OCI-LY3 (cell line): ENCODE measurements around the gene PROM1.

Experiments used
- H2AFZ ChIP-seq: fragments of 200-600, 300-600 bp; shearing (Covaris generic); 2 replicates; pipeline ENCODE4 v1.6.0; 2014; ENCODE audit warnings: antibody characterized with exemption, low read depth, low read length
- H3K27ac ChIP-seq: fragments of 200-600, 300-600 bp; sonication (generic); 2 replicates; pipeline ENCODE4 v1.5.1; 2014; ENCODE audit warnings: mild to moderate bottlenecking, low read length, moderate library complexity, mixed read lengths
- H3K27me3 ChIP-seq: fragments of 200-600, 300-600 bp; sonication (generic); 2 replicates; pipeline ENCODE4 v1.6.1; 2014; ENCODE audit warnings: low read depth, low read length, mixed read lengths
- H3K36me3 ChIP-seq: fragments of 200-600, 300-600 bp; sonication (generic); replicated peaks from 2 replicates; pipeline ENCODE3; 2014; ENCODE audit warnings: low read depth, low read length, mixed read lengths
- H3K4me1 ChIP-seq: fragments of 300-600, 200-600 bp; sonication (generic); 2 replicates; pipeline ENCODE4 v1.6.1; 2014; ENCODE audit warnings: low read length, mixed read lengths
- H3K4me2 ChIP-seq: fragments of 200-600, 300-600 bp; sonication (generic); 2 replicates; pipeline ENCODE4 v1.6.1; 2014; ENCODE audit warnings: low read length, mixed read lengths
- H3K4me3 ChIP-seq: fragments of 300-600, 200-600 bp; sonication (generic); 2 replicates; pipeline ENCODE4 v1.5.1; 2014; ENCODE audit warnings: antibody characterized with exemption, mild to moderate bottlenecking, low read length, moderate library complexity
- H3K79me2 ChIP-seq: fragments of 300-600, 200-600 bp; shearing (Covaris generic); 2 replicates; pipeline ENCODE4 v1.6.1; 2014; ENCODE audit warnings: mild to moderate bottlenecking, low read length, mixed read lengths
- H3K9ac ChIP-seq: fragments of 300-600, 200-600 bp; shearing (Covaris generic); 2 replicates; pipeline ENCODE4 v1.6.0; 2014; ENCODE audit warnings: mild to moderate bottlenecking, low read length, moderate library complexity
- H3K9me3 ChIP-seq: fragments of 200-600, 300-600 bp; shearing (Covaris generic); 2 replicates; pipeline ENCODE4 v1.6.1; 2014; ENCODE audit warnings: low read length, mixed read lengths; ENCODE audit not compliant: insufficient read depth
- H4K20me1 ChIP-seq: fragments of 200-600, 300-600 bp; sonication (generic); 2 replicates; pipeline ENCODE4 v1.6.1; 2016; ENCODE audit warnings: low read length, mixed read lengths; ENCODE audit not compliant: insufficient read depth
- CTCF ChIP-seq: fragments of 200-600, 300-600 bp; sonication (generic); IDR thresholded peaks from 2 replicates; pipeline ENCODE4 v1.5.1; 2014; ENCODE audit warnings: antibody characterized with exemption, low read length, low read depth
- EZH2phosphoT487 ChIP-seq: fragments of 200-600 bp; shearing (Covaris generic); IDR thresholded peaks from 2 replicates; pipeline ENCODE4 v1.6.1; 2018; ENCODE audit warnings: antibody characterized with exemption, mixed run types, low read depth

Gene PROM1

GRCh38 chr4:15988222-15988621 lies 95.6 kb downstream of the PROM1 start:
- H3K27me3 ChIP-seq = peaks cover 13% of the 10 kb centered on the region
- no peak overlapping the region for H3K9ac ChIP-seq
- H4K20me1 ChIP-seq = no peaks in the 10 kb centered on the region
- H3K79me2 ChIP-seq = no peaks in the 10 kb centered on the region
- H3K4me1 ChIP-seq = no peaks in the 10 kb centered on the region
- no peak overlapping the region for H2AFZ ChIP-seq
- H3K36me3 ChIP-seq = no peaks in the 10 kb centered on the region
- TF ChIP-seq CTCF (no peak), EZH2phosphoT487 (no peak)
- no peaks in the 10 kb centered on the region for H3K9me3 ChIP-seq
- no peak overlapping the region for H3K4me3 ChIP-seq
- H3K27ac ChIP-seq = no peak overlapping the region
- H3K4me2 ChIP-seq = no peak overlapping the region

DNA sequence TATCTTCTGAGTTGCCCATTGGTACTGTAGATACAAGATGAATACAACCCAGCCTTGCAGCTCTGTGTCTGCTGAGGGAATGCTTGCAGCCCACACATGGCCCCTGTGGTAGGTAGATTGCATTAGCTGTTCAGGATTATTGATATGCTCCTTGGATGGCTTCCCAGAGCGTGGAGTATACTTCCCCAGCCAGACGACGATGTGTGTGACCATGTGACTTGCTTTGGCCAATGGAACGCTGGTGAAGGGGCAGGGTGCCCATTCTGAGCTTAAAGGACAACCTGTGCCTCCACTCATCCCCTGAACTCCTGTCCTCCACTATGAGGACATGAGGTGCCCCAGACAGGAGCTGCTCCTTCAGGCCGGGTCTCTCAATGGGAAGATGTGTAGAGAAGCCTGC lies 96.9 kb downstream of the PROM1 start:
- Histone ChIP-seq H3K4me2 (no peak overlapping the region), H3K27ac (no peak overlapping the region), H3K9ac (no peak overlapping the region), H3K36me3 (no peaks in the 10 kb centered on the region), H2AFZ (no peak overlapping the region), H3K4me3 (no peak overlapping the region), H3K27me3 (peaks cover 13% of the 10 kb centered on the region), H3K4me1 (no peaks in the 10 kb centered on the region), H4K20me1 (no peaks in the 10 kb centered on the region), H3K9me3 (no peaks in the 10 kb centered on the region), H3K79me2 (no peaks in the 10 kb centered on the region)
- TF ChIP-seq CTCF = no peak
- no peak for TF ChIP-seq EZH2phosphoT487

GRCh38 chr4:15983610-15984009 lies 100.2 kb downstream of the PROM1 start:
- no peak for TF ChIP-seq CTCF
- no peak for TF ChIP-seq EZH2phosphoT487
- no peaks in the 10 kb centered on the region for H3K36me3 ChIP-seq
- H3K4me2 ChIP-seq = no peak overlapping the region

DNA sequence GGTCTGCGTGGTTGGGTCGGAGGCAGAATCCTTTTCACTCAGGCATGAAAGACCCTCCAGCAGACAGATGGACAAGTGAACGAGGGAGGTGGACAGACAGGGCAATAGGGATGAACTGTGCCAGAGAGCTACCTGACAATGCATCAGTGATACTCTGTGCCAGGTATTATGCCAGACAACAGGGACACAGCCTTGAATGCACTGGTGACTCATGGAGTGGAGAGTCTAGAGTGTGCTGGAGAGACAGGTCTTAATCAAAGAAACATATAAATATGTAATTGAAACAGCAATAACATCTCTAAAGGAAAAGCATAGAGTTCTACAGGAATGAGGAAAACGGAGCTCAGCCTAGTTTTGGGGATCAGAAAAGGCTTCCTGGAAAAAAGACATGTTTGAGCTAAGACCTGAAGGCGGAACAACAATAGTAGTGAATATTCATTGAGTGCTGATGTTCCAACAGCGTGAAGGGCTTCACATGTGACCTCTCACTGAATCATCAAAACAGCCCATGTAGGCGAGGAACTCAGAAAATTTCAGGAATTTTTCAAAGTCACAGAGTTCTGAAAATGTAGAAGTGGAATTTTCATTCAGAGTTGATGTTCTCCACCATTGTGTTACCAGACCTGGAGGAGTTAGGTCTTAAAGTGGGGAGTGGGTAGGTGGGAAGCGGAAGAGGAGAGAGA lies 100.8 kb downstream of the PROM1 start:
- no peak overlapping the region for H3K27ac ChIP-seq
- H2AFZ ChIP-seq = no peak overlapping the region
- no peaks in the 10 kb centered on the region for H3K79me2 ChIP-seq
- H3K9ac ChIP-seq = no peak overlapping the region
- no peaks in the 10 kb centered on the region for H3K36me3 ChIP-seq
- H3K4me3 ChIP-seq = no peak overlapping the region
- H4K20me1 ChIP-seq = no peaks in the 10 kb centered on the region
- H3K27me3 ChIP-seq = peaks cover 14% of the 10 kb centered on the region
- TF ChIP-seq EZH2phosphoT487 = no peak
- no peaks in the 10 kb centered on the region for H3K4me1 ChIP-seq
- H3K4me2 ChIP-seq = no peak overlapping the region
- no peaks in the 10 kb centered on the region for H3K9me3 ChIP-seq

More at GRCh38 chr4:15983610-15984009, 100.2 kb downstream of the PROM1 start:
- Histone ChIP-seq H3K4me3 (no peak overlapping the region), H2AFZ (no peak overlapping the region), H3K9me3 (no peaks in the 10 kb centered on the region), H3K4me1 (no peaks in the 10 kb centered on the region), H3K79me2 (no peaks in the 10 kb centered on the region), H3K27ac (no peak overlapping the region), H3K27me3 (peaks cover 14% of the 10 kb centered on the region), H4K20me1 (no peaks in the 10 kb centered on the region), H3K9ac (no peak overlapping the region)
